ENCODE data around the gene APH1A.
"Not testable (repeated sequence)": the region's sequence is repeated elsewhere in the genome, so short reads cannot be mapped to it uniquely, and the experiment has no call there.

- TF ChIP-seq POLR2A (IDR thresholded peaks at IDR 0.05; ENCODE audit: extremely low read depth, insufficient read length); CTCF (IDR thresholded peaks at IDR 0.05; ENCODE audit: low read depth, low read length); MAX (IDR thresholded peaks at IDR 0.05; ENCODE audit: low read depth, low read length); MYC (IDR thresholded peaks at IDR 0.05; ENCODE audit: low read depth, low read length): not testable (repeated sequence)
These were observed 35.9 kb downstream of the APH1A start for GRCh38 chr1:150232921-150233320.

All from NB4 (cell line).